HL-60 (cell line): ENCODE results near the gene D2HGDH.
"Not testable (repeated sequence)": the region's sequence is repeated elsewhere in the genome, so short reads cannot be mapped to it uniquely, and the experiment has no call there.

Experiments
- DNase-seq, 2 experiments: peaks; one replicate each; pipeline ENCODE4 v3.0.0-alpha.2; 2010 to 2020; ENCODE audit warnings: low read depth in 1 of 2, low spot score in 1 of 2
- H3K27ac ChIP-seq: fragments of 250-450 bp; sonication (Bioruptor Pico); replicated peaks from 2 replicates; pipeline ENCODE4 v1.5.1; 2020; ENCODE audit warnings: mild to moderate bottlenecking, moderate library complexity
- H3K27me3 ChIP-seq: fragments of 250-450 bp; sonication (Bioruptor Pico); 2 replicates; pipeline ENCODE4 v1.5.1; 2021; ENCODE audit warnings: mild to moderate bottlenecking, moderate library complexity; ENCODE audit not compliant: insufficient read depth, poor library complexity, severe bottlenecking
- H3K4me3 ChIP-seq: replicated peaks from 2 replicates; pipeline ENCODE4 v1.5.1; 2011; ENCODE audit warnings: mild to moderate bottlenecking, control low read depth, low read length; ENCODE audit not compliant: insufficient read depth
- CTCF ChIP-seq: IDR thresholded peaks from one replicate; pipeline ENCODE4 v1.5.1; 2011; ENCODE audit warnings: low read length, control low read depth, inconsistent platforms; ENCODE audit not compliant: insufficient read depth
- GABPA ChIP-seq: IDR thresholded peaks from 2 replicates; pipeline ENCODE4 v1.6.1; 2012; ENCODE audit warnings: low read depth
- POLR2AphosphoS5 ChIP-seq: IDR thresholded peaks from 2 replicates; pipeline ENCODE4 v1.6.1; 2012; ENCODE audit warnings: low read depth
- REST ChIP-seq: IDR thresholded peaks from 2 replicates; pipeline ENCODE4 v1.6.1; 2012; ENCODE audit warnings: low read depth; ENCODE audit not compliant: insufficient replicate concordance
- SPI1 ChIP-seq: IDR thresholded peaks from 2 replicates; pipeline ENCODE4 v1.6.1; 2012; ENCODE audit warnings: low read depth, mild to moderate bottlenecking, borderline replicate concordance

Gene D2HGDH

GRCh38 chr2:241788135-241788534 is 53.7 kb downstream of the D2HGDH start:
- Histone ChIP-seq H3K27ac (no peak overlapping the region), H3K27me3 (no peaks in the 10 kb centered on the region), H3K4me3 (no peak overlapping the region)
- DNase-seq, result no peak
- TF ChIP-seq CTCF, result no peak
- no peak for TF ChIP-seq GABPA
- TF ChIP-seq REST, result no peak

- no peak for DNase-seq
- no peak overlapping the region for H3K4me3 ChIP-seq
- H3K27me3 ChIP-seq, result no peaks in the 10 kb centered on the region
- H3K27ac ChIP-seq, result no peak overlapping the region
- TF ChIP-seq REST (no peak), POLR2AphosphoS5 (no peak), GABPA (no peak), SPI1 (no peak)
Measured at GRCh38 chr2:241788572-241788971, 54.1 kb downstream of the D2HGDH start.

GRCh38 chr2:241791385-241791784 is 57.0 kb downstream of the D2HGDH start:
- not testable (repeated sequence) for DNase-seq, H3K27ac ChIP-seq, H3K27me3 ChIP-seq, H3K4me3 ChIP-seq

- TF ChIP-seq POLR2AphosphoS5 (no peak), GABPA (no peak), SPI1 (no peak), CTCF (no peak)
- no peak overlapping the region for H3K27ac ChIP-seq
- no peak overlapping the region for H3K4me3 ChIP-seq
- no peak for DNase-seq
- no peaks in the 10 kb centered on the region for H3K27me3 ChIP-seq
Measured at GRCh38 chr2:241793385-241793784, 59.0 kb downstream of the D2HGDH start.

- no peaks in the 10 kb centered on the region for H3K27me3 ChIP-seq
- TF ChIP-seq REST (no peak), CTCF (no peak), GABPA (no peak), SPI1 (no peak), POLR2AphosphoS5 (no peak)
- no peak for DNase-seq
- H3K27ac ChIP-seq, result no peak overlapping the region
- no peak overlapping the region for H3K4me3 ChIP-seq
Measured at GRCh38 chr2:241794250-241794823, 59.9 kb downstream of the D2HGDH start.
